Measurements from ENCODE around the gene LNPEP. TPM values are rescaled to one million over a fixed set of nuclear protein-coding genes. Genes with fewer than 3 reads are reported as not detected.
A peak's percentile ranks its signal among the peaks of the same experiment; 100 is the strongest.

Gene LNPEP
- total RNA-seq, 1 donor from 2014 or later, result 19.6 TPM

- H3K4me3 Mint-ChIP-seq, result no peak overlapping the region
- H3K27me3 ChIP-seq, result no peaks in the 10 kb centered on the region
- H3K9me3 Mint-ChIP-seq, result peaks cover 4% of the 10 kb centered on the region
- H2AFZ ChIP-seq (replicated peaks), result peak overlapping the region; percentile 61
- H3K36me3 ChIP-seq, result no peaks in the 10 kb centered on the region
- H3K27ac ChIP-seq, result no peak overlapping the region
- no peaks in the 10 kb centered on the region for H3F3A ChIP-seq (ENCODE audit: low read depth)
- no peaks in the 10 kb centered on the region for H3K79me2 ChIP-seq (ENCODE audit: low read depth)
- no peak overlapping the region for H3K9ac ChIP-seq
- no peak overlapping the region for H3K4me2 ChIP-seq
- H3K4me3 ChIP-seq, result no peak overlapping the region
- H4K20me1 ChIP-seq (ENCODE audit: low read depth), result no peaks in the 10 kb centered on the region
- H3K27ac Mint-ChIP-seq, result no peak overlapping the region
- DNase-seq (ENCODE audit: low spot score), result peak; percentile 14
- TF ChIP-seq EZH2 (IDR thresholded peaks at IDR 0.05) (no peak), EZH2phosphoT487 (IDR thresholded peaks at IDR 0.05) (no peak), CTCF (IDR thresholded peaks at IDR 0.05) (no peak)
- no peaks in the 10 kb centered on the region for H3K9me3 ChIP-seq (ENCODE audit: low read depth)
- H3K4me1 Mint-ChIP-seq, result peaks cover 28% of the 10 kb centered on the region
- H3K36me3 Mint-ChIP-seq, result no peaks in the 10 kb centered on the region
- H3K4me1 ChIP-seq, result peaks cover 14% of the 10 kb centered on the region
- H3K27me3 Mint-ChIP-seq (ENCODE audit: insufficient read depth, low read depth), result no peaks in the 10 kb centered on the region
Measured at GRCh38 chr5:97062046-97062445, 126.2 kb downstream of the LNPEP start.

GRCh38 chr5:97063251-97063650, 127.4 kb downstream of the LNPEP start:
- Histone ChIP-seq H3K36me3 (no peaks in the 10 kb centered on the region), H3K27ac (no peak overlapping the region), H3K79me2 (ENCODE audit: low read depth) (no peaks in the 10 kb centered on the region), H3K4me1 (peaks cover 16% of the 10 kb centered on the region), H3K27me3 (no peaks in the 10 kb centered on the region), H3K4me3 (no peak overlapping the region), H3K4me2 (no peak overlapping the region), H3K9ac (no peak overlapping the region), H3F3A (ENCODE audit: low read depth) (no peaks in the 10 kb centered on the region), H4K20me1 (ENCODE audit: low read depth) (no peaks in the 10 kb centered on the region), H2AFZ (replicated peaks) (peak overlapping the region; percentile 45), H3K9me3 (ENCODE audit: low read depth) (no peaks in the 10 kb centered on the region)
- no peaks in the 10 kb centered on the region for H3K36me3 Mint-ChIP-seq
- peaks cover 34% of the 10 kb centered on the region for H3K4me1 Mint-ChIP-seq
- H3K27ac Mint-ChIP-seq, result no peak overlapping the region
- no peaks in the 10 kb centered on the region for H3K27me3 Mint-ChIP-seq (ENCODE audit: insufficient read depth, low read depth)
- peaks cover 4% of the 10 kb centered on the region for H3K9me3 Mint-ChIP-seq
- no peak for DNase-seq (ENCODE audit: low spot score)
- TF ChIP-seq EZH2 (IDR thresholded peaks at IDR 0.05) (no peak), EZH2phosphoT487 (IDR thresholded peaks at IDR 0.05) (no peak), CTCF (IDR thresholded peaks at IDR 0.05) (no peak)
- no peak overlapping the region for H3K4me3 Mint-ChIP-seq

- H3K27me3 Mint-ChIP-seq (ENCODE audit: insufficient read depth, low read depth), result no peaks in the 10 kb centered on the region
- H3K79me2 ChIP-seq (ENCODE audit: low read depth), result no peaks in the 10 kb centered on the region
- peak; percentile 11 for DNase-seq (ENCODE audit: low spot score)
- H3K4me2 ChIP-seq, result no peak overlapping the region
- peak overlapping the region; percentile 3 for H2AFZ ChIP-seq (replicated peaks)
- H3K9ac ChIP-seq, result no peak overlapping the region
- no peaks in the 10 kb centered on the region for H3K9me3 ChIP-seq (ENCODE audit: low read depth)
- no peaks in the 10 kb centered on the region for H3K36me3 Mint-ChIP-seq
- no peaks in the 10 kb centered on the region for H4K20me1 ChIP-seq (ENCODE audit: low read depth)
- H3K27ac ChIP-seq, result no peak overlapping the region
- TF ChIP-seq CTCF (IDR thresholded peaks at IDR 0.05), result no peak
- no peak for TF ChIP-seq EZH2 (IDR thresholded peaks at IDR 0.05)
- no peak overlapping the region for H3K4me3 Mint-ChIP-seq
- H3K9me3 Mint-ChIP-seq, result peaks cover 2% of the 10 kb centered on the region
- H3K27me3 ChIP-seq, result no peaks in the 10 kb centered on the region
- H3K36me3 ChIP-seq, result no peaks in the 10 kb centered on the region
- H3F3A ChIP-seq (ENCODE audit: low read depth), result no peaks in the 10 kb centered on the region
- H3K4me1 ChIP-seq, result peaks cover 16% of the 10 kb centered on the region
- no peak overlapping the region for H3K27ac Mint-ChIP-seq
- H3K4me1 Mint-ChIP-seq, result peaks cover 30% of the 10 kb centered on the region
- no peak overlapping the region for H3K4me3 ChIP-seq
Measured at GRCh38 chr5:97065475-97065874, 129.6 kb downstream of the LNPEP start.

All from neural progenitor cell (in vitro differentiated cells).